Gastrocnemius medialis (tissue), 4 donors: Measurements from ENCODE around the gene C4B. TPM values are rescaled to one million over a fixed set of nuclear protein-coding genes. Genes with fewer than 3 reads are reported as not detected.

Experiments
- ATAC-seq, 2 donors: fragments of 150-250 bp; one replicate each; pipeline ENCODE4 v1.9.1; 2016
- DNase-seq, 2 donors: peaks; one replicate each; pipeline ENCODE4 v3.0.0-alpha.2; 2019
- H3K27ac ChIP-seq, 4 donors: fragments of 200-600 bp; sonication (generic); 1 replicate in 1 of 4; 2 replicates in 3 of 4; pipeline ENCODE4 v1.5.1; 2016 to 2018; ENCODE audit warnings: mild to moderate bottlenecking in 2 of 4, moderate library complexity in 1 of 4
- H3K27me3 ChIP-seq, 3 donors: fragments of 200-600 bp; sonication (generic) in 2 of 3; 1 replicate in 1 of 3; 2 replicates in 2 of 3; pipeline versions ENCODE4 v1.5.1 to v1.6.0; 2016 to 2019; ENCODE audit warnings: mild to moderate bottlenecking in 1 of 3, moderate library complexity in 1 of 3
- H3K36me3 ChIP-seq, 2 donors: fragments of 200-600 bp; sonication (generic) in 1 of 2; one replicate each; pipeline ENCODE4 v1.5.1; 2017 to 2018
- H3K4me1 ChIP-seq, 2 donors: fragments of 200-600 bp; sonication (generic) in 1 of 2; one replicate each; pipeline ENCODE4 v1.5.1; 2016 to 2017; ENCODE audit warnings: mild to moderate bottlenecking in 2 of 2
- H3K4me3 ChIP-seq, 4 donors: fragments of 200-600 bp; sonication (generic) in 3 of 4; 1 replicate in 1 of 4; 2 replicates in 3 of 4; pipeline ENCODE4 v1.5.1; 2016 to 2019; ENCODE audit warnings: mild to moderate bottlenecking in 2 of 4
- H3K9me3 ChIP-seq, 3 donors: fragments of 200-600 bp; sonication (generic) in 2 of 3; 1 replicate in 1 of 3; 2 replicates in 2 of 3; pipeline ENCODE4 v1.5.1; 2016 to 2019
- CTCF ChIP-seq, 5 experiments: fragments of 450-650 bp in 3 of 5; fragments of 200-600 bp in 2 of 5; sonication (generic) in 2 of 5; IDR thresholded peaks in 4 of 5; conservative IDR thresholded peaks in 1 of 5; 1 replicate in 4 of 5; 2 replicates in 1 of 5; pipeline ENCODE4 v1.5.1; 2016 to 2019; ENCODE audit warnings: antibody characterized with exemption in 5 of 5, mild to moderate bottlenecking in 3 of 5, moderate library complexity in 3 of 5
- POLR2A ChIP-seq, 2 donors: fragments of 450-650 bp; IDR thresholded peaks; one replicate each; pipeline ENCODE4 v1.6.1; 2017; ENCODE audit warnings: antibody characterized with exemption in 2 of 2, mild to moderate bottlenecking in 2 of 2, moderate library complexity in 2 of 2
- in situ Hi-C, 4 donors: fragments of 200-750 bp; cut with MboI; loops; one replicate each; pipeline versions ENCODE4 v1.15.0 to v1.8.0; 2017; ENCODE audit warnings: low sequenced_read_pairs in 4 of 4
- intact Hi-C: fragments of 100-400 bp; cut with DNase I; formaldehyde crosslinking; loops from one replicate; pipeline ENCODE4 v1.15.1; 2023; ENCODE audit warnings: low total_unique reads
- total RNA-seq, 4 donors: library from RNA; depleted of rRNA; stranded (reverse); fragments of >200 nt; gene quantifications; one replicate each; pipeline versions ENCODE4 v1.1.0 to v1.2.3, GENCODE V29; 2016

Gene C4B
- total RNA-seq, 4 donors from 2014 or later: 2.6 to 8.6 (median 6.9) TPM

GRCh38 chr6:32084780-32085179 is 70.2 kb downstream of the C4B start:
- no peak for DNase-seq

More at GRCh38 chr6:32084780-32085179, 70.2 kb downstream of the C4B start:
- H3K4me1 ChIP-seq: no peaks in the 10 kb centered on the region
- no peak for TF ChIP-seq POLR2A (IDR thresholded peaks at IDR 0.05)
- TF ChIP-seq CTCF (IDR thresholded peaks at IDR 0.05 in 4 of 5, conservative IDR thresholded peaks at IDR 0.05 in 1 of 5): no peak
- no peak overlapping the region for H3K4me3 ChIP-seq
- intact Hi-C loops: no loop called here
- H3K27me3 ChIP-seq: peaks cover 0 to 5% (median 2%) of the 10 kb centered on the region in 3 donors
- H3K27ac ChIP-seq: no peak overlapping the region
- in situ Hi-C loops: no loop called here
- H3K36me3 ChIP-seq: no peaks in the 10 kb centered on the region
- no peak for ATAC-seq
- no peaks in the 10 kb centered on the region for H3K9me3 ChIP-seq

Other genes starting within 250 kb of the C4B start
- 1 to 10 TPM; 2.0 to 7.8 (median 4.7) TPM for gene VWA7, start 237.5 kb upstream of the C4B start, total RNA-seq
- 100 to 1,000 TPM in 1 of 4 donors, 10 to 100 TPM in 3; 39.2 to 102 (median 67.4) TPM for gene VARS1, start 219.0 kb upstream of the C4B start, total RNA-seq
- 10 to 100 TPM; 25.1 to 43.7 (median 32.9) TPM for gene LSM2, start 207.8 kb upstream of the C4B start, total RNA-seq
- 1 to 10 TPM; 1.1 to 7.1 (median 3.5) TPM for gene HSPA1L, start 199.5 kb upstream of the C4B start, total RNA-seq
- gene HSPA1A, start 199.3 kb upstream of the C4B start, total RNA-seq: 100 to 1,000 TPM in 2 of 4 donors, 10 to 100 TPM in 2; 85.8 to 205 (median 111) TPM
- 100 to 1,000 TPM in 2 of 4 donors, 10 to 100 TPM in 2; 71.5 to 178 (median 112) TPM for gene HSPA1B, start 187.1 kb upstream of the C4B start, total RNA-seq
- 10 to 100 TPM; 20.8 to 42.7 (median 38.1) TPM for gene NEU1, start 152.0 kb upstream of the C4B start, total RNA-seq
- 1 to 10 TPM in 1 of 4 donors, not detected in 3; 1.6 TPM for gene SLC44A4, start 135.8 kb upstream of the C4B start, total RNA-seq
- gene EHMT2, start 117.1 kb upstream of the C4B start, total RNA-seq: 10 to 100 TPM in 3 of 4 donors, 1 to 10 TPM in 1; 8.4 to 17.5 (median 13.0) TPM
- under 1 TPM in 1 of 4 donors, not detected in 3; 0.26 TPM for gene ZBTB12, start 112.7 kb upstream of the C4B start, total RNA-seq
- gene C2, start 87.1 kb upstream of the C4B start, total RNA-seq: 1 to 10 TPM; 2.7 to 4.9 (median 3.6) TPM
- gene CFB, start 68.7 kb upstream of the C4B start, total RNA-seq: 10 to 100 TPM in 1 of 4 donors, 1 to 10 TPM in 3; 1.0 to 13.8 (median 6.1) TPM
- 10 to 100 TPM; 58.1 to 88.6 (median 78.7) TPM for gene NELFE, start 55.8 kb upstream of the C4B start, total RNA-seq
- gene SKIC2, start 55.6 kb upstream of the C4B start, total RNA-seq: 10 to 100 TPM; 21.2 to 51.9 (median 22.7) TPM
- 10 to 100 TPM in 1 of 4 donors, 1 to 10 TPM in 3; 5.8 to 11.5 (median 8.5) TPM for gene DXO, start 42.7 kb upstream of the C4B start, total RNA-seq
- gene C4A, start 32.7 kb upstream of the C4B start, total RNA-seq: 1 to 10 TPM; 4.3 to 7.8 (median 6.2) TPM
- under 1 TPM in 2 of 4 donors, not detected in 2; 0.16 to 0.41 TPM for gene CYP21A2, start 23.6 kb downstream of the C4B start, total RNA-seq
- 10 to 100 TPM; 12.0 to 37.0 (median 33.5) TPM for gene TNXB, start 94.5 kb downstream of the C4B start, total RNA-seq
- 10 to 100 TPM in 2 of 4 donors, 1 to 10 TPM in 2; 6.8 to 18.4 (median 9.5) TPM for gene ATF6B, start 113.5 kb downstream of the C4B start, total RNA-seq
- 1 to 10 TPM; 2.6 to 6.0 (median 3.9) TPM for gene FKBPL, start 115.5 kb downstream of the C4B start, total RNA-seq
- gene PRRT1, start 137.1 kb downstream of the C4B start, total RNA-seq: under 1 TPM in 1 of 4 donors, not detected in 3; 0.49 TPM
- gene PPT2, start 139.3 kb downstream of the C4B start, total RNA-seq: 10 to 100 TPM; 16.2 to 72.7 (median 21.4) TPM
- 1 to 10 TPM in 3 of 4 donors, under 1 TPM in 1; 0.80 to 7.1 (median 4.2) TPM for gene EGFL8, start 149.8 kb downstream of the C4B start, total RNA-seq
- 10 to 100 TPM; 32.0 to 58.7 (median 42.0) TPM for gene AGPAT1, start 161.3 kb downstream of the C4B start, total RNA-seq
- gene RNF5, start 163.6 kb downstream of the C4B start, total RNA-seq: 10 to 100 TPM; 54.6 to 98.3 (median 78.1) TPM
- gene AGER, start 169.5 kb downstream of the C4B start, total RNA-seq: 1 to 10 TPM in 1 of 4 donors, not detected in 3; 1.9 TPM
- 10 to 100 TPM; 24.3 to 37.6 (median 33.6) TPM for gene PBX2, start 175.4 kb downstream of the C4B start, total RNA-seq
- 1 to 10 TPM in 3 of 4 donors, not detected in 1; 2.2 to 2.9 (median 2.3) TPM for gene GPSM3, start 177.8 kb downstream of the C4B start, total RNA-seq
- gene NOTCH4, start 209.3 kb downstream of the C4B start, total RNA-seq: 10 to 100 TPM in 3 of 4 donors, 1 to 10 TPM in 1; 6.8 to 21.1 (median 14.8) TPM